CD14-positive monocyte (primary cell): ENCODE measurements around the gene SSR1. TPM values are rescaled to one million over a fixed set of nuclear protein-coding genes. Genes with fewer than 3 reads are reported as not detected.

Experiments
- DNase-seq, 3 donors: peaks; one replicate each; pipeline ENCODE4 v3.0.0-alpha.2; 2011 to 2022
- H2AFZ ChIP-seq: 2 replicates; pipeline ENCODE4 v1.6.0; 2012; ENCODE audit warnings: mild to moderate bottlenecking, low read depth, low read length, inconsistent platforms; ENCODE audit not compliant: insufficient read depth, poor library complexity, severe bottlenecking
- H3K27ac ChIP-seq, 2 donors: 1 replicate in 1 of 2; 2 replicates in 1 of 2; pipeline ENCODE4 v1.5.1; 2012 to 2013; ENCODE audit warnings: low read length in 2 of 2, control low read depth in 1 of 2, inconsistent platforms in 1 of 2, low read depth in 1 of 2, mild to moderate bottlenecking in 1 of 2
- H3K27me3 ChIP-seq, 2 donors: one replicate each; pipeline versions ENCODE4 v1.6.0 to v1.6.1; 2011 to 2013; ENCODE audit warnings: low read length in 2 of 2; ENCODE audit not compliant: control insufficient read depth in 2 of 2, insufficient read depth in 2 of 2
- H3K36me3 ChIP-seq, 2 donors: replicated peaks in 1 of 2; 1 replicate in 1 of 2; 2 replicates in 1 of 2; pipeline versions ENCODE4 v1.5.1 to v1.6.1; 2012 to 2013; ENCODE audit warnings: low read length in 2 of 2, control low read depth in 1 of 2, inconsistent platforms in 1 of 2, mild to moderate bottlenecking in 1 of 2; ENCODE audit not compliant: insufficient read depth in 2 of 2, control insufficient read depth in 1 of 2
- H3K4me1 ChIP-seq, 2 donors: 1 replicate in 1 of 2; 2 replicates in 1 of 2; pipeline versions ENCODE4 v1.5.1 to v1.6.1; 2012 to 2013; ENCODE audit warnings: low read length in 2 of 2, control low read depth in 1 of 2, inconsistent platforms in 1 of 2, mild to moderate bottlenecking in 1 of 2, moderate library complexity in 1 of 2; ENCODE audit not compliant: insufficient read depth in 2 of 2, control insufficient read depth in 1 of 2
- H3K4me2 ChIP-seq: replicated peaks from 2 replicates; pipeline ENCODE3; 2012; ENCODE audit warnings: low read length, moderate library complexity, mild to moderate bottlenecking; ENCODE audit not compliant: poor library complexity, severe bottlenecking; ENCODE audit errors: extremely low read depth
- H3K4me3 ChIP-seq, 3 experiments: fragments of 200-600 bp in 1 of 3; sonication (generic) in 1 of 3; replicated peaks in 1 of 3; 1 replicate in 2 of 3; 2 replicates in 1 of 3; pipeline ENCODE4 v1.5.1; 2011 to 2013; ENCODE audit warnings: low read length in 3 of 3, mild to moderate bottlenecking in 3 of 3, control low read depth in 2 of 3, low read depth in 2 of 3, inconsistent platforms in 1 of 3, moderate library complexity in 1 of 3
- H3K79me2 ChIP-seq: 2 replicates; pipeline ENCODE4 v1.6.0; 2012; ENCODE audit warnings: mild to moderate bottlenecking, control low read depth, inconsistent platforms, low read length, moderate library complexity; ENCODE audit not compliant: insufficient read depth
- H3K9ac ChIP-seq: 2 replicates; pipeline ENCODE4 v1.6.0; 2017; ENCODE audit warnings: low read length, mild to moderate bottlenecking; ENCODE audit not compliant: insufficient read depth, poor library complexity, severe bottlenecking
- H3K9me3 ChIP-seq, 2 donors: replicated peaks in 1 of 2; 1 replicate in 1 of 2; 2 replicates in 1 of 2; pipeline versions ENCODE4 v1.5.1 to v1.6.1; 2012 to 2013; ENCODE audit warnings: low read length in 2 of 2, control low read depth in 1 of 2; ENCODE audit not compliant: control insufficient read depth in 1 of 2, insufficient read depth in 1 of 2
- H4K20me1 ChIP-seq: 2 replicates; pipeline ENCODE4 v1.6.0; 2012; ENCODE audit warnings: mild to moderate bottlenecking, low read length, control low read depth, moderate library complexity; ENCODE audit not compliant: insufficient read depth
- H3K27ac Mint-ChIP-seq, 7 donors: one replicate each; pipeline ENCODE4 v1.8.0; 2020; ENCODE audit warnings: mild to moderate bottlenecking in 7 of 7, mixed read lengths in 7 of 7, moderate library complexity in 6 of 7, inconsistent platforms in 2 of 7
- H3K27me3 Mint-ChIP-seq, 3 donors: one replicate each; pipeline ENCODE4 v1.8.0; 2021 to 2022; ENCODE audit warnings: low read depth in 3 of 3, mild to moderate bottlenecking in 3 of 3, mixed read lengths in 3 of 3, moderate library complexity in 3 of 3, inconsistent platforms in 1 of 3
- H3K36me3 Mint-ChIP-seq, 2 donors: one replicate each; pipeline ENCODE4 v1.8.0; 2020; ENCODE audit warnings: mixed read lengths in 2 of 2, inconsistent platforms in 1 of 2, mild to moderate bottlenecking in 1 of 2
- H3K4me1 Mint-ChIP-seq: one replicate; pipeline ENCODE4 v1.8.0; 2020; ENCODE audit warnings: mild to moderate bottlenecking, mixed read lengths
- H3K4me3 Mint-ChIP-seq, 2 donors: one replicate each; pipeline ENCODE4 v1.8.0; 2020; ENCODE audit warnings: mild to moderate bottlenecking in 2 of 2, mixed read lengths in 2 of 2, moderate library complexity in 1 of 2
- H3K9me3 Mint-ChIP-seq, 7 donors: one replicate each; pipeline ENCODE4 v1.8.0; 2020 to 2022; ENCODE audit warnings: mixed read lengths in 7 of 7, mild to moderate bottlenecking in 6 of 7, moderate library complexity in 6 of 7, inconsistent platforms in 2 of 7
- WGBS: methylation state at CpG from one replicate; pipeline ENCODE4 v1.1.5; 2013; ENCODE audit warnings: missing lambda C conversion rate; ENCODE audit not compliant: insufficient coverage; 5-methylcytosine and 5-hydroxymethylcytosine counted together
- intact Hi-C, 2 donors: fragments of 100-400 bp; cut with micrococcal nuclease; formaldehyde crosslinking; loops; one replicate each; pipeline versions ENCODE4 v1.15.0 to v1.15.1; 2023
- polyA plus RNA-seq, 3 donors: library from polyadenylated mRNA; depleted of rRNA in 1 of 3; unstranded in 2 of 3; stranded (reverse) in 1 of 3; fragments of 300-500 nt in 2 of 3; fragments of >200 nt in 1 of 3; fragmentation: Illumina TruSeq in 2 of 3; gene quantifications; 1 replicate in 2 of 3; 2 replicates in 1 of 3; pipeline ENCODE4 v1.2.3, GENCODE V29; 2012 to 2021
- TF ChIP-seq, protein P1 (sequence below): fragments of 200-600 bp; IDR thresholded peaks from one replicate; pipeline ENCODE4 v1.8.0; 2022; ENCODE audit warnings: antibody characterized with exemption, mild to moderate bottlenecking

Gene SSR1
- polyA plus RNA-seq, 3 donors: 59.1 to 302 (median 251) TPM

DNA sequence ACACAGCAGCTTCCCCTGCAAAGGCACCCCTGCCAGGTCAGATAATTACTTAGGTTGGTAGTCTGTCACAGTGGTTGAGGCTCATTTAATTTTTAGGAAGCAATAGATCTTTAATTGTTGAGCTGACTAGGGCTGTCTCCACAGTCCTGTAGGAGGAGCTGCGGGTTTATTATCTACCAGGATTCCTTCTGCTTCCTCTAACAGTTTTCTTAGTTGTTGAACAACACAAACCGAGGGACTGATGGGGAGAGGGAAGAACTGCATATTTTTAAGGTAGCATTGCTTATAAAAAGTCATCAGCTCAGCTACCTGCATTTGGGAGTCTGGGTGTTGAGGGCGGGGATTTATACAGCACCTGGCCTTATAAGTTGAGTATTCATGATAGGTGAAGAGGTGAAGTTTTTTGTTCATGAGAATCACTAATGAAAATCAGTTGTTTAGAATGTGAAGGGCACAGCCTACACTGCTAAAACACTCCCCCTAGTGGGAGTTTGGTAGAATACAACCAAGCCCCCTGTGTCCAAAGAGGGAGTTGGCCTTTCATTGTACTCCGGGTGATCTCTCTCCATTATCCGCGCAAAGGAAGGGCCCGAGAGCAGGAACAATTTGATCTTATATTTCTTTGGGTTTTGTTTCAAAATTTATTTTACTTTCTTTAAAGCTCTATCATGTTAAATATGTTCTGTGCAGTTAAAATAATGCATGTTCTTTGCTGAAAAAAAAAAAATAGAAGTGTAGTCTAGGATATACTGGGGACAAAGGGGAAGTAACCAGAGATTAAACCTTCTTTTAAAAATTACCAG is 69.6 kb downstream of the SSR1 start:
- Histone ChIP-seq H3K36me3 (peaks cover 56 to 80% of the 10 kb centered on the region in 2 donors), H3K9me3 (no peaks in the 10 kb centered on the region), H3K27me3 (no peaks in the 10 kb centered on the region), H3K4me1 (peaks cover 19 to 28% of the 10 kb centered on the region in 2 donors), H3K4me2 (peak overlapping the region; percentile 49), H3K27ac (peak overlapping the region; percentile 52 to 67), H2AFZ (no peak overlapping the region), H3K79me2 (peaks cover 72% of the 10 kb centered on the region), H3K4me3 (peak overlapping the region in 1 of 3 experiments; percentile 35), H3K9ac (no peak overlapping the region), H4K20me1 (peaks cover 64% of the 10 kb centered on the region)
- Mint-ChIP-seq H3K27me3 (peaks cover 0 to 3% (median 3%) of the 10 kb centered on the region in 3 donors), H3K4me3 (peak overlapping the region in 1 of 2 donors; percentile 56), H3K36me3 (peaks cover 64 to 68% of the 10 kb centered on the region in 2 donors), H3K9me3 (no peaks in the 10 kb centered on the region), H3K4me1 (peaks cover 30% of the 10 kb centered on the region), H3K27ac (peak overlapping the region; percentile 78 to 98 (median 92))
- DNase-seq: peak; percentile 54 to 76 (median 62)
- intact Hi-C loops: loop anchor here (5.0 to 10.0 kb wide), 4 partner anchors 459 to 569 kb away; no protein-coding TSS in a partner anchor
- WGBS: 10% methylated on average over 2 of the region's 7 CpGs
- TF ChIP-seq, protein P1, sequence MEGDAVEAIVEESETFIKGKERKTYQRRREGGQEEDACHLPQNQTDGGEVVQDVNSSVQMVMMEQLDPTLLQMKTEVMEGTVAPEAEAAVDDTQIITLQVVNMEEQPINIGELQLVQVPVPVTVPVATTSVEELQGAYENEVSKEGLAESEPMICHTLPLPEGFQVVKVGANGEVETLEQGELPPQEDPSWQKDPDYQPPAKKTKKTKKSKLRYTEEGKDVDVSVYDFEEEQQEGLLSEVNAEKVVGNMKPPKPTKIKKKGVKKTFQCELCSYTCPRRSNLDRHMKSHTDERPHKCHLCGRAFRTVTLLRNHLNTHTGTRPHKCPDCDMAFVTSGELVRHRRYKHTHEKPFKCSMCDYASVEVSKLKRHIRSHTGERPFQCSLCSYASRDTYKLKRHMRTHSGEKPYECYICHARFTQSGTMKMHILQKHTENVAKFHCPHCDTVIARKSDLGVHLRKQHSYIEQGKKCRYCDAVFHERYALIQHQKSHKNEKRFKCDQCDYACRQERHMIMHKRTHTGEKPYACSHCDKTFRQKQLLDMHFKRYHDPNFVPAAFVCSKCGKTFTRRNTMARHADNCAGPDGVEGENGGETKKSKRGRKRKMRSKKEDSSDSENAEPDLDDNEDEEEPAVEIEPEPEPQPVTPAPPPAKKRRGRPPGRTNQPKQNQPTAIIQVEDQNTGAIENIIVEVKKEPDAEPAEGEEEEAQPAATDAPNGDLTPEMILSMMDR: peak; percentile 91

GRCh38 chr6:7242835-7243178 is 70.2 kb downstream of the SSR1 start:
- Mint-ChIP-seq H3K36me3 (peaks cover 59 to 63% of the 10 kb centered on the region in 2 donors), H3K4me1 (peaks cover 30% of the 10 kb centered on the region), H3K27ac (peak overlapping the region; percentile 78 to 98 (median 92)), H3K4me3 (peak overlapping the region in 1 of 2 donors; percentile 28), H3K27me3 (peaks cover 0 to 3% (median 3%) of the 10 kb centered on the region in 3 donors), H3K9me3 (no peaks in the 10 kb centered on the region)
- Histone ChIP-seq H3K4me2 (no peak overlapping the region), H3K4me1 (peaks cover 19 to 28% of the 10 kb centered on the region in 2 donors), H3K27ac (peak overlapping the region; percentile 45 to 67), H3K36me3 (peaks cover 51 to 77% of the 10 kb centered on the region in 2 donors), H4K20me1 (peaks cover 68% of the 10 kb centered on the region), H3K4me3 (no peak overlapping the region), H3K27me3 (no peaks in the 10 kb centered on the region), H3K9me3 (no peaks in the 10 kb centered on the region), H3K79me2 (peaks cover 75% of the 10 kb centered on the region), H2AFZ (no peak overlapping the region), H3K9ac (no peak overlapping the region)
- intact Hi-C loops: loop anchor here (5.0 to 10.0 kb wide), 4 partner anchors 458 to 568 kb away; no protein-coding TSS in a partner anchor
- 100% methylated on average over 2 of the region's 4 CpGs for WGBS
- TF ChIP-seq, protein P1: no peak
- no peak for DNase-seq
